ENCODE results near the gene PRXL2A.
A peak's percentile ranks its signal among the peaks of the same experiment; 100 is the strongest.
"Not testable (repeated sequence)": the region's sequence is repeated elsewhere in the genome, so short reads cannot be mapped to it uniquely, and the experiment has no call there.

PRXL2A gene

GRCh38 chr10:80411681-80412220, 3.4 kb downstream of the PRXL2A start:
- DNase-seq: no peak

GRCh38 chr10:80412486-80412885, 4.1 kb downstream of the PRXL2A start:
- no peak for DNase-seq

GRCh38 chr10:80413271-80413996, 5.1 kb downstream of the PRXL2A start:
- no peak for DNase-seq

- DNase-seq: no peak
Measured at GRCh38 chr10:80414142-80414895, 6.0 kb downstream of the PRXL2A start.

GRCh38 chr10:80415734-80416478, 7.6 kb downstream of the PRXL2A start:
- DNase-seq: no peak

GRCh38 chr10:80416479-80417098, 8.2 kb downstream of the PRXL2A start:
- no peak for DNase-seq

GRCh38 chr10:80417256-80417655, 8.9 kb downstream of the PRXL2A start:
- DNase-seq: not testable (repeated sequence)

GRCh38 chr10:80421050-80421706, 12.8 kb downstream of the PRXL2A start:
- no peak for DNase-seq

GRCh38 chr10:80421707-80422536, 13.6 kb downstream of the PRXL2A start:
- no peak for DNase-seq

GRCh38 chr10:80425901-80426300, 17.6 kb downstream of the PRXL2A start:
- DNase-seq: no peak

- no peak for DNase-seq
Measured at GRCh38 chr10:80427541-80427940, 19.2 kb downstream of the PRXL2A start.

GRCh38 chr10:80429521-80429973, 21.2 kb downstream of the PRXL2A start:
- DNase-seq: no peak

- no peak for DNase-seq
Measured at GRCh38 chr10:80433134-80433533, 24.8 kb downstream of the PRXL2A start.

GRCh38 chr10:80436446-80437098, 28.2 kb downstream of the PRXL2A start:
- DNase-seq: peak; percentile 71

GRCh38 chr10:80437227-80437626, 28.9 kb downstream of the PRXL2A start:
- peak; percentile 85 for DNase-seq

- peak; percentile 80 for DNase-seq
Measured at GRCh38 chr10:80441831-80442230, 33.5 kb downstream of the PRXL2A start.

GRCh38 chr10:80442879-80443278, 34.5 kb downstream of the PRXL2A start:
- peak; percentile 82 for DNase-seq

- peak; percentile 86 for DNase-seq
Measured at GRCh38 chr10:80443531-80443974, 35.2 kb downstream of the PRXL2A start.

- DNase-seq: no peak
Measured at GRCh38 chr10:80444124-80444523, 35.8 kb downstream of the PRXL2A start.

GRCh38 chr10:80444646-80445319, 36.4 kb downstream of the PRXL2A start:
- peak; percentile 85 for DNase-seq

Data from islet precursor cell (in vitro differentiated cells).